Activated CD8-positive, alpha-beta T cell treated with anti-CD3 and anti-CD28 coated beads, Interleukin-2, amount 10 ng/mL, durations not matched to agents 7 days and 5 days (primary cell): Measurements from ENCODE around the gene JUP. TPM values are rescaled to one million over a fixed set of nuclear protein-coding genes. Genes with fewer than 3 reads are reported as not detected.

Source experiments
- ATAC-seq: fragments of 150-1000 bp; cut with Tn5 transposase; one replicate; pipeline ENCODE4 v1.10.0; 2021; ENCODE audit warnings: moderate library complexity
- CTCF ChIA-PET: fragments of 350-600 bp; sonication (Branson Sonifier 250); formaldehyde crosslinking; loops from one replicate; lab custom pipeline; 2021; ENCODE audit warnings: antibody characterized with exemption; lab: Charles Lee
- POLR2A ChIA-PET: fragments of 350-600 bp; sonication (Branson Sonifier 250); formaldehyde crosslinking; loops from one replicate; lab custom pipeline; 2021; ENCODE audit warnings: antibody characterized with exemption; lab: Charles Lee
- DNase-seq: peaks from one replicate; pipeline ENCODE4 v3.0.0-alpha.2; 2020
- H3K27ac Mint-ChIP-seq: one replicate; pipeline ENCODE4 v1.8.0; 2021; ENCODE audit warnings: mild to moderate bottlenecking, mixed read lengths
- H3K27me3 Mint-ChIP-seq: one replicate; pipeline ENCODE4 v1.8.0; 2021; ENCODE audit warnings: low read depth, mixed read lengths
- H3K36me3 Mint-ChIP-seq: one replicate; pipeline ENCODE4 v1.8.0; 2021; ENCODE audit warnings: low read depth, mixed read lengths
- H3K4me1 Mint-ChIP-seq: one replicate; pipeline ENCODE4 v1.8.0; 2021; ENCODE audit warnings: low read depth, mixed read lengths
- H3K4me3 Mint-ChIP-seq: one replicate; pipeline ENCODE4 v1.8.0; 2021; ENCODE audit warnings: mild to moderate bottlenecking, mixed read lengths
- H3K9me3 Mint-ChIP-seq: one replicate; pipeline ENCODE4 v1.8.0; 2022; ENCODE audit warnings: mixed read lengths; ENCODE audit not compliant: insufficient read depth
- total RNA-seq, 2 experiments: library from RNA; stranded (reverse); gene quantifications; one replicate each; pipeline ENCODE4 v1.2.3, GENCODE V29; 2021

JUP gene
- total RNA-seq, 2 experiments from 2014 or later: 5.2 to 6.0 TPM

- peaks cover 5% of the 10 kb centered on the region for H3K4me1 Mint-ChIP-seq
- no peak overlapping the region for H3K4me3 Mint-ChIP-seq
- CTCF ChIA-PET: interaction anchor here (1.3 kb wide), 1 partner anchor 12 kb away, joined by 4 read pairs; no protein-coding TSS in a partner anchor
- no peak overlapping the region for H3K27ac Mint-ChIP-seq
- POLR2A ChIA-PET: no interaction called here
- no peaks in the 10 kb centered on the region for H3K9me3 Mint-ChIP-seq
- DNase-seq: no peak
- no peak for ATAC-seq
- H3K27me3 Mint-ChIP-seq: no peaks in the 10 kb centered on the region
- H3K36me3 Mint-ChIP-seq: no peaks in the 10 kb centered on the region
Observed at GRCh38 chr17:41803049-41804020, 16.8 kb upstream of the JUP start.

- Mint-ChIP-seq H3K4me3 (no peak overlapping the region), H3K36me3 (no peaks in the 10 kb centered on the region), H3K9me3 (no peaks in the 10 kb centered on the region), H3K27me3 (no peaks in the 10 kb centered on the region), H3K27ac (no peak overlapping the region), H3K4me1 (peaks cover 5% of the 10 kb centered on the region)
- ChIA-PET CTCF (interaction anchor here (0.6 to 2.4 kb wide), 18 partner anchors 10 to 113 kb away, joined by 3 to 37 read pairs (median 5); partner anchors contain the start of genes HAP1, JUP, KLHL11 and P3H4), POLR2A (interaction anchor here (0.6 to 0.9 kb wide), 2 partner anchors 10 to 64 kb away, joined by 3 read pairs; no protein-coding TSS in a partner anchor)
- ATAC-seq (peak; percentile 84), DNase-seq (peak; percentile 82)
Observed at GRCh38 chr17:41801374-41802271, 15.1 kb upstream of the JUP start.

GRCh38 chr17:41800601-41801373 is 14.3 kb upstream of the JUP start:
- H3K27ac Mint-ChIP-seq: no peak overlapping the region

GRCh38 chr17:41799366-41799765 is 12.9 kb upstream of the JUP start:
- H3K4me3 Mint-ChIP-seq: no peak overlapping the region

More at GRCh38 chr17:41800601-41801373, 14.3 kb upstream of the JUP start:
- Mint-ChIP-seq H3K27me3 (no peaks in the 10 kb centered on the region), H3K36me3 (no peaks in the 10 kb centered on the region), H3K4me1 (peaks cover 5% of the 10 kb centered on the region), H3K9me3 (no peaks in the 10 kb centered on the region), H3K4me3 (no peak overlapping the region)
- DNase-seq: no peak
- ChIA-PET POLR2A (interaction anchor here (0.9 kb wide), 1 partner anchor 63 kb away, joined by 3 read pairs; no protein-coding TSS in a partner anchor), CTCF (interaction anchor here (0.6 to 2.4 kb wide), 15 partner anchors 10 to 86 kb away, joined by 3 to 37 read pairs (median 6); partner anchors contain the start of genes HAP1, JUP, KLHL11 and P3H4)
- ATAC-seq: peak; percentile 29

GRCh38 chr17:41797377-41797776 is 10.9 kb upstream of the JUP start:
- DNase-seq (no peak), ATAC-seq (no peak)
- H3K36me3 Mint-ChIP-seq: no peaks in the 10 kb centered on the region
- no peaks in the 10 kb centered on the region for H3K9me3 Mint-ChIP-seq
- H3K27me3 Mint-ChIP-seq: no peaks in the 10 kb centered on the region
- no peak overlapping the region for H3K27ac Mint-ChIP-seq
- H3K4me1 Mint-ChIP-seq: peaks cover 5% of the 10 kb centered on the region
- POLR2A ChIA-PET: no interaction called here
- no peak overlapping the region for H3K4me3 Mint-ChIP-seq
- CTCF ChIA-PET: interaction anchor here (1.5 kb wide), 1 partner anchor 11 kb away, joined by 6 read pairs; the partner anchor contains the start of gene JUP

More at GRCh38 chr17:41799366-41799765, 12.9 kb upstream of the JUP start:
- Mint-ChIP-seq H3K27ac (no peak overlapping the region), H3K36me3 (no peaks in the 10 kb centered on the region), H3K9me3 (no peaks in the 10 kb centered on the region), H3K27me3 (no peaks in the 10 kb centered on the region), H3K4me1 (peaks cover 5% of the 10 kb centered on the region)
- DNase-seq (no peak), ATAC-seq (no peak)
- ChIA-PET POLR2A (interaction anchor here (1.2 kb wide), 1 partner anchor 60 kb away, joined by 3 read pairs; no protein-coding TSS in a partner anchor), CTCF (interaction anchor here (1.8 to 2.1 kb wide), 3 partner anchors 11 to 62 kb away, joined by 6 to 15 read pairs (median 10); partner anchors contain the start of gene JUP)

- DNase-seq (no peak), ATAC-seq (no peak)
- ChIA-PET POLR2A (no interaction called here), CTCF (interaction anchor here (1.1 to 1.5 kb wide), 3 partner anchors 10 to 100 kb away, joined by 3 to 6 read pairs (median 4); partner anchors contain the start of gene JUP)
- Mint-ChIP-seq H3K27ac (no peak overlapping the region), H3K27me3 (no peaks in the 10 kb centered on the region), H3K9me3 (no peaks in the 10 kb centered on the region), H3K4me1 (peaks cover under 1% of the 10 kb centered on the region), H3K36me3 (no peaks in the 10 kb centered on the region), H3K4me3 (no peak overlapping the region)
Observed at GRCh38 chr17:41796121-41796895, 9.8 kb upstream of the JUP start.

GRCh38 chr17:41794540-41794975 is 8.0 kb upstream of the JUP start:
- no peak overlapping the region for H3K27ac Mint-ChIP-seq
- no peaks in the 10 kb centered on the region for H3K9me3 Mint-ChIP-seq
- DNase-seq: no peak
- ATAC-seq: no peak
- H3K4me3 Mint-ChIP-seq: no peak overlapping the region
- H3K4me1 Mint-ChIP-seq: peaks cover 4% of the 10 kb centered on the region
- H3K36me3 Mint-ChIP-seq: no peaks in the 10 kb centered on the region
- CTCF ChIA-PET: interaction anchor here (1.2 kb wide), 1 partner anchor 9 kb away, joined by 3 read pairs; no protein-coding TSS in a partner anchor
- peaks cover 5% of the 10 kb centered on the region for H3K27me3 Mint-ChIP-seq
- POLR2A ChIA-PET: no interaction called here

- H3K9me3 Mint-ChIP-seq: no peaks in the 10 kb centered on the region
- ATAC-seq: no peak
- H3K4me3 Mint-ChIP-seq: no peak overlapping the region
- H3K27ac Mint-ChIP-seq: no peak overlapping the region
- peaks cover 4% of the 10 kb centered on the region for H3K4me1 Mint-ChIP-seq
- CTCF ChIA-PET: interaction anchor here (1.2 kb wide), 1 partner anchor 8 kb away, joined by 3 read pairs; no protein-coding TSS in a partner anchor
- POLR2A ChIA-PET: no interaction called here
- no peaks in the 10 kb centered on the region for H3K36me3 Mint-ChIP-seq
- no peak for DNase-seq
- H3K27me3 Mint-ChIP-seq: peaks cover 5% of the 10 kb centered on the region
Observed at GRCh38 chr17:41793784-41794539, 7.5 kb upstream of the JUP start.

- peaks cover 8% of the 10 kb centered on the region for H3K27me3 Mint-ChIP-seq
- CTCF ChIA-PET: no interaction called here
- no peak overlapping the region for H3K4me3 Mint-ChIP-seq
- DNase-seq (no peak), ATAC-seq (no peak)
- H3K4me1 Mint-ChIP-seq: peaks cover 11% of the 10 kb centered on the region
- no peaks in the 10 kb centered on the region for H3K9me3 Mint-ChIP-seq
- H3K36me3 Mint-ChIP-seq: no peaks in the 10 kb centered on the region
- H3K27ac Mint-ChIP-seq: no peak overlapping the region
- POLR2A ChIA-PET: no interaction called here
Observed at GRCh38 chr17:41792845-41793783, 6.6 kb upstream of the JUP start.
